Lower lobe of right lung (tissue), 2 donors: ENCODE results near the gene EEF2. TPM values are rescaled to one million over a fixed set of nuclear protein-coding genes. Genes with fewer than 3 reads are reported as not detected.
A peak's percentile ranks its signal among the peaks of the same experiment; 100 is the strongest.

Source experiments
- ATAC-seq, 2 donors: fragments of 200-7000 bp; cut with Tn5 transposase; one replicate each; pipeline ENCODE4 v1.9.1; 2020 to 2022; ENCODE audit warnings: mild to moderate bottlenecking in 2 of 2, moderate library complexity in 2 of 2
- DNase-seq: peaks from one replicate; pipeline ENCODE4 v3.0.0-alpha.2; 2020
- H3K27ac ChIP-seq: fragments of 200-600 bp; one replicate; pipeline ENCODE4 v1.8.0; 2022
- H3K27me3 ChIP-seq: fragments of 200-600 bp; one replicate; pipeline ENCODE4 v1.8.0; 2022; ENCODE audit warnings: low read depth
- H3K36me3 ChIP-seq: fragments of 200-600 bp; one replicate; pipeline ENCODE4 v1.8.0; 2022; ENCODE audit warnings: mild to moderate bottlenecking
- H3K4me1 ChIP-seq: fragments of 200-600 bp; one replicate; pipeline ENCODE4 v1.8.0; 2022
- H3K4me3 ChIP-seq: fragments of 200-600 bp; one replicate; pipeline ENCODE4 v1.8.0; 2022; ENCODE audit warnings: mild to moderate bottlenecking
- H3K9me3 ChIP-seq: fragments of 200-600 bp; one replicate; pipeline ENCODE4 v1.8.0; 2022
- intact Hi-C: fragments of 100-400 bp; cut with DNase I; formaldehyde crosslinking; loops from one replicate; pipeline ENCODE4 v1.11.0; 2022
- long read RNA-seq: library from polyadenylated mRNA; unstranded; transcript quantifications from one replicate; pipeline ENCODE4 v2.0.0, GENCODE V29; 2021
- total RNA-seq: library from RNA; stranded (reverse); fragmentation: NEBNext Ultra II Directional; extraction: Animal tissue kit (Norgen Biotek cat#: 25700); gene quantifications from one replicate; pipeline ENCODE4 v1.2.1, GENCODE V29; 2021
- TF ChIP-seq, protein P1 (sequence below): fragments of 200-600 bp; IDR thresholded peaks from one replicate; pipeline ENCODE4 v1.8.0; 2022; ENCODE audit warnings: antibody characterized with exemption, mild to moderate bottlenecking
- donor health status: DM: no; HTN: yes; CAD: no; lungs with severe emphysema.

EEF2 gene
- total RNA-seq = 1,984 TPM
- long read RNA-seq, transcript EEF2-201 (15 exons, 3,164 nt) = major isoform, 568 of 970 reads
- long read RNA-seq, partial matches to known transcripts = 389 of 970 reads
- long read RNA-seq, other reads (novel, unspliced or antisense) = 10 of 970 reads

DNA sequence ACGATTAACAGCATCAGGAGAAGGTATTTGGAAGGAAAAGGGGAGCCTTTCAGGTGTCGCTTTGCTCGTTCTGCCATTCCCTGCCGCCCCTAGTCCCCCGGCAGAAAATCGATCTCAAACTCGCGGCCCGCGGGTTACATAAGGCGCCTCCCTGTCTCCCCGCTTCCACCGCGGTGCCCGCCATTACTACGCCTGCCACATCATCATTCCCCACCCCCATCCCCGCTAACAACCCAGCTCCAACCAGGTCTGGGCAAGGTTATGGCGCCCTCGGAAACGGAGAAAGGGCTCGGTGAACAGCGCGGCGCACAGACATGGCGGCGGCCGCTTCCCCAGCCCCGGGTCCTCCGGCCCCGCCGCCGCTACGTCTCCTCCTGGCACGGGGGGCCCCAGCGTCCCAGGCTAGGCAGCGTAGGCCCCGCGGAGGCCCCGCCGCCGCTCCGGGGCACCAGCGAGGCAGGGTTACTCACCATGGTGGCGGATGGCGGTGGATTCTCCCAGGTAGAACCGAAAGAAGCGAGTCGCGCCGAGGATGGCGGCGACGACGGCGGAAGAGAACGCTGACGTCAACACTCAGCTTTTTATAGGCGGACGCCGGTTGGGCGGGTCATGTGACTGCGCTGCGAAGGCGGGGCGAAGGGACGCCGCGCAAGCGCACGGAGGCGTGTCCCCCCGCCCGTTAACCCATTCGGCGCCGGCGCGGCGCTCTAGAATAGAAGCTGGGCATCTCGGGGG lies at the start of gene EEF2:
Gene EEF2, minus strand, starts transcription at position 556 of the 735 bp plus-strand sequence. Its CDS starts 83 bp downstream, at position 473.
- Histone ChIP-seq H3K27ac (peak within 1 kb of the TSS; percentile 95), H3K27me3 (no peaks in the 10 kb centered on the region), H3K9me3 (no peaks in the 10 kb centered on the region), H3K4me3 (peak within 1 kb of the TSS; percentile 91), H3K36me3 (peaks cover 44% of the 10 kb centered on the region), H3K4me1 (peaks cover 50% of the 10 kb centered on the region)
- TF ChIP-seq, protein P1, sequence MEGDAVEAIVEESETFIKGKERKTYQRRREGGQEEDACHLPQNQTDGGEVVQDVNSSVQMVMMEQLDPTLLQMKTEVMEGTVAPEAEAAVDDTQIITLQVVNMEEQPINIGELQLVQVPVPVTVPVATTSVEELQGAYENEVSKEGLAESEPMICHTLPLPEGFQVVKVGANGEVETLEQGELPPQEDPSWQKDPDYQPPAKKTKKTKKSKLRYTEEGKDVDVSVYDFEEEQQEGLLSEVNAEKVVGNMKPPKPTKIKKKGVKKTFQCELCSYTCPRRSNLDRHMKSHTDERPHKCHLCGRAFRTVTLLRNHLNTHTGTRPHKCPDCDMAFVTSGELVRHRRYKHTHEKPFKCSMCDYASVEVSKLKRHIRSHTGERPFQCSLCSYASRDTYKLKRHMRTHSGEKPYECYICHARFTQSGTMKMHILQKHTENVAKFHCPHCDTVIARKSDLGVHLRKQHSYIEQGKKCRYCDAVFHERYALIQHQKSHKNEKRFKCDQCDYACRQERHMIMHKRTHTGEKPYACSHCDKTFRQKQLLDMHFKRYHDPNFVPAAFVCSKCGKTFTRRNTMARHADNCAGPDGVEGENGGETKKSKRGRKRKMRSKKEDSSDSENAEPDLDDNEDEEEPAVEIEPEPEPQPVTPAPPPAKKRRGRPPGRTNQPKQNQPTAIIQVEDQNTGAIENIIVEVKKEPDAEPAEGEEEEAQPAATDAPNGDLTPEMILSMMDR = no peak
- ATAC-seq (peak; percentile 82 to 89), DNase-seq (peak; percentile 91)
- intact Hi-C loops = no loop called here

DNA sequence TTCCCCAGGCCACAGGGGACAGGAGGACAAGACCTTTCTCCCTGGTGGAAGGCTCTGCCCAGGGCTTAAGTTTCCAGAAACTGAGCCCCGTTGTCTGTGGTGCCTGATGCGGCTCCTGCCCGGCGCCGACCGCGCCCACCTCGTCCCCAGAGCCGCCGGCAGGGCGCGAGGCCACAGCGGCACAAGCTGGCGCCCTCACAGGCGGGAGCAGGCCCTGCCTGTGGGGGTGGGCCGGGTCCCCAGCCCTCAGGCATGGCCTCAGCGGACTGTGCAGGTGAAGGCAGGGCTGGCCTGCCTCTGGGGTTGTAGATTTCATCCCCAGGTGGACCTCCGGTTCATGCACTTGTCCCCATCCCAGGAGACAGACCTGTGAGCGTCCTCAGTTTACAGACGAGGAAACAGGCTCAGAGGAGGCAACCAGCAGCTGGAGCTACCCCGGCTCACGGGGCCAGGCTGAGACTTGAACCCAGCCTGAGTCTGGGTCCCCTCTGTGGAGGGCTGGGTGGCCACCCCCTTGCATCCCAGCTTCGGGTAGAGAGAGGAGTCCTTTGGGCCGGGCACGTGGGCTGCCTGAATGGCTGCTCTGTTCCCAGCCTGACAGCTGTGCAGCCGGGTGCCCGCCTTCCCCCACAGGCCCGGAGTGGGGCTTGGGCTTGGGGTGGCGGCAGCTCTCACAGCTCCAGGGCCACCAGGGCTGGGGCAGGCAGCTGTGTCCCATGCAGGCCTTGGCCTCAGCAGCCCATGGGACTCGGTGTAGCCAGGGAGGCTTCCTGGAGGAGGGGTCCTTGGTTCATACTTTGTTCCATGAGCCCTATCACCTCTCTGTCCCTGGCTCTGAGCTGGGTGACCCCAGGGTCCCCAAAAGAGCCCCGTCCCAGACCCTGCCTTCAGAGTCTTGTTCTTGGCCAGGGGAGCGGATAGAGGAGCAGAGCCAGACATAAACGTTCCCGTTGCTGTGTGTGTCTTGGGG lies 49.1 kb upstream of the EEF2 start:
- intact Hi-C loops = no loop called here
- Histone ChIP-seq H3K27me3 (no peaks in the 10 kb centered on the region), H3K27ac (no peak overlapping the region), H3K4me1 (no peaks in the 10 kb centered on the region), H3K9me3 (no peaks in the 10 kb centered on the region), H3K4me3 (no peak overlapping the region), H3K36me3 (peaks cover 81% of the 10 kb centered on the region)
- TF ChIP-seq, protein P1 = no peak
- no peak for DNase-seq
- no peak for ATAC-seq

DNA sequence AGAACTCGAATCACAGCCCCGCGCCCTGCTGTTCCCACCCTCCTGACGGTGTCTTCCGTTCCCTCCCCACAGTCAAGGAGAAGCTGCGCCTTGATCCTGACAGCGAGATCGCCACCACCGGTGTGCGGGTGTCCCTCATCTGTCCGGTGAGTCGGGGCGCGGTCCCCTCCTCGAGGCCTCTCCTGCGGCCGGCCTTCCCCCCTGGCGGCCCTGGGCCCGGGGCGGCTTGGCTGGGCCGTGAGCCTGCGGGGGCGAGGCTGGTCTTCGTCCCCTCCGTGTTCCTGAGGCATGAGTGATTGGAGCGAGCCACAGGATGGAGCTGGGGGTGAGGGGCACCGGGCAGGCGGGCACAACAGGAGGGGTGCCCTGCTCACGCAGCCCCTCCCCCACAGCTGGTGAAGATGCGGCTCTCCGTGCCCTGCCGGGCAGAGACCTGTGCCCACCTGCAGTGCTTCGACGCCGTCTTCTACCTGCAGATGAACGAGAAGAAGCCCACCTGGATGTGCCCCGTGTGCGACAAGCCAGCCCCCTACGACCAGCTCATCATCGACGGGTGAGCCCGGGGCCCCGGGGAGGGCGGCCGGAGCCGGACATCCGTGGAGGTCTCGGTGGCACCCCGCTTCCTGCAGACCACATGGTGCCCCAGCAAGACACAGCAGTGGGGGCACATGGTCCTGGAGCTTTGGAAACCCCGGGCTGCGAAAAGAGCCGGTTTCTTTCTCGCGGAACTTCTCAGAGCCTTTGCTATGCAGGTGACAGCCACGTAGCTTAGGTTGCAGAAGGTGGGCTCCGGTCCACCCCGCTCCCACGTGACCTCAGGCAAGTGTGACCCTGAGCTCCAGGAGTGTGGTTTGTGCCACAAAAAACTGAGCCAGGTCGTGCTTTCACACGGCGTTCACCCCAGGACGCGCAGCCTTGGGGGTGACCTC lies 48.0 kb upstream of the EEF2 start:
- Histone ChIP-seq H3K36me3 (peaks cover 83% of the 10 kb centered on the region), H3K27me3 (no peaks in the 10 kb centered on the region), H3K4me3 (no peak overlapping the region), H3K9me3 (no peaks in the 10 kb centered on the region), H3K4me1 (no peaks in the 10 kb centered on the region), H3K27ac (no peak overlapping the region)
- ATAC-seq (no peak), DNase-seq (no peak)
- TF ChIP-seq, protein P1 = no peak
- intact Hi-C loops = no loop called here

DNA sequence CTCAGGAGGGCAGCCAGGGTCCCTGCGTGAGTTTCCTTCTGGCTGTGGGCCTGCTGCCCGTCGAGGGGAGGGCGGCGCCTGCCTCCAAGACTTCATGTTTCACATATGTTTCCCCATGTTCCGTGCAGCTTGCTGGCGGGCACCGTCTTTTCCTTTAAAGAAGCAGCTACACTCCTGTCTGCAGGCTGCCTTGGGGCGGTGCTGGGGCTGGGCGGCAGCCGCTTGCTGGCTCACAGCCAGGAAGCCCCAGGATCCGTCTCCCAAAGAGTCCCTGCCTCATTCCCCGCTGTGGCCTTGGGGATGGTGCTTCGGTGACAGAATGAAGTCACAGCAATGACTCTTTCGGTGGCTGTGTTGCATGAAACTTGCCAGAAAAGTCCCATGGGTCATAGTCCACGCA lies 47.2 kb upstream of the EEF2 start:
- Histone ChIP-seq H3K4me1 (no peaks in the 10 kb centered on the region), H3K9me3 (no peaks in the 10 kb centered on the region), H3K4me3 (no peak overlapping the region), H3K36me3 (peaks cover 76% of the 10 kb centered on the region), H3K27ac (no peak overlapping the region), H3K27me3 (no peaks in the 10 kb centered on the region)
- DNase-seq (no peak), ATAC-seq (no peak)
- intact Hi-C loops = no loop called here
- TF ChIP-seq, protein P1 = no peak
